Skeletal muscle satellite cell (primary cell): ENCODE results near the gene TCF12.

Source experiments
- H3K27me3 ChIP-seq: 2 replicates; pipeline ENCODE4 v1.7.0; 2013; ENCODE audit warnings: low read length; ENCODE audit not compliant: control insufficient read depth, insufficient read depth
- H3K36me3 ChIP-seq: 2 replicates; pipeline ENCODE4 v1.7.0; 2013; ENCODE audit warnings: mild to moderate bottlenecking, control low read depth, low read length; ENCODE audit not compliant: insufficient read depth
- H3K4me1 ChIP-seq: 2 replicates; pipeline ENCODE4 v1.7.0; 2013; ENCODE audit warnings: low read length; ENCODE audit not compliant: control insufficient read depth, insufficient read depth
- H3K4me2 ChIP-seq: 2 replicates; pipeline ENCODE4 v1.7.0; 2013; ENCODE audit warnings: mild to moderate bottlenecking, low read length
- H3K4me3 ChIP-seq: 2 replicates; pipeline ENCODE4 v1.7.0; 2013; ENCODE audit warnings: low read length
- H3K9ac ChIP-seq: 2 replicates; pipeline ENCODE4 v1.7.0; 2013; ENCODE audit warnings: mild to moderate bottlenecking, low read depth, low read length, moderate library complexity
- H3K9me3 ChIP-seq: replicated peaks from 2 replicates; pipeline ENCODE4 v1.7.0; 2013; ENCODE audit warnings: mild to moderate bottlenecking, control low read depth, low read length

Gene TCF12

DNA sequence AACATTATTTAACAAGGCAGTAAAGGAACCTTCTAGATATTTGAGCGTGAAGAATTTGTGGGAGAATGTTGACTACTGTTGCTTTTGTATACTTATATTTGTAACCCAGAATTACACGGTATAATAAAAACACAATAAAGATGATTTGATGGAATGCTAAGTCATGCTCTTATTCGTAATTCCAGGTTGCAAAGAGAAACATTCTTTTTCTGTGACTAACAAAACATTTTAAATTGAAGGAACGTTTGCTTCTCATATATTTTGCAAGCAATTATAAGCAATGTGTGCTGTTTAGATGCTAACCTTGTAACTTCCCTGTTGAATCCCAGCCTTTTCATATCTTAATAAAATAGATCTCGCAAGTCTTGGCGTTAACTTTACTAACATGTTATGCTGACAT is 333.5 kb downstream of the TCF12 start:
- H3K36me3 ChIP-seq, result peaks cover 25% of the 10 kb centered on the region
- H3K4me2 ChIP-seq, result peak overlapping the region; percentile 59
- peak overlapping the region; percentile 53 for H3K9ac ChIP-seq
- H3K9me3 ChIP-seq, result no peaks in the 10 kb centered on the region
- H3K4me3 ChIP-seq, result no peak overlapping the region
- peaks cover 33% of the 10 kb centered on the region for H3K4me1 ChIP-seq
- H3K27me3 ChIP-seq, result no peaks in the 10 kb centered on the region

GRCh38 chr15:57253082-57253481 is 334.6 kb downstream of the TCF12 start:
- Histone ChIP-seq H3K4me3 (no peak overlapping the region), H3K4me2 (no peak overlapping the region), H3K36me3 (peaks cover 19% of the 10 kb centered on the region), H3K9ac (peak overlapping the region; percentile 53), H3K4me1 (peaks cover 33% of the 10 kb centered on the region), H3K27me3 (no peaks in the 10 kb centered on the region), H3K9me3 (no peaks in the 10 kb centered on the region)

- Histone ChIP-seq H3K36me3 (peaks cover 19% of the 10 kb centered on the region), H3K4me3 (no peak overlapping the region), H3K4me1 (peaks cover 33% of the 10 kb centered on the region), H3K9ac (no peak overlapping the region), H3K4me2 (no peak overlapping the region), H3K9me3 (no peaks in the 10 kb centered on the region), H3K27me3 (no peaks in the 10 kb centered on the region)
Observed at GRCh38 chr15:57253500-57253899, 335.1 kb downstream of the TCF12 start.

DNA sequence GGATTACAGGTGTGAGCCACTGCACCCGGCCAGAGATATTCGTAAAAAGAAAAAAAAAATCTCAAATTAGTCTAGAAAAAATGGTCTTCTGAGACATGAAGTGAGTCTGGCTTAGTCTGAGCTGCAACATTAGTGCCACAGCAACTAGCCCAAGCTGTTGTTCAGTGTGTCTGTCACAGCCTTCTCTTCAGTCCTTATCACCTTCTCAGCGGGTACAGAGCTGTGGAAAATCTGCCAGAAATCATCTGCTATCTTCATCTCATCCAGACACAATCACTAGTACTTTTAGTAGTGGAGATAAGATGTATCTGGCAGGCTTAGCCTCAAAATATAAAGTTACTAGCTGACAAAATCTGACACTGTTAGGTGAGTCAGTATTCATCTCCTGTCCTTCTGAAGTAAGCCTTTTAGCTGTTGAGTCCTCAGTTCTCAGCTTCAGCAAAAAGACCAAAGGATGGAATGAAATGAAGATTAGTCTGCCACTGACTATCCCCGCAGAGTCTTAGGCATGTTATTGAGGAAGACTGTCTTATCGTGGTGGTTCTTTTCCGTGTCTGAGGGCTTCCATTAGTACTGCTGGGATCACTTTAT is 337.4 kb downstream of the TCF12 start:
- Histone ChIP-seq H3K4me2 (no peak overlapping the region), H3K36me3 (peaks cover 16% of the 10 kb centered on the region), H3K4me1 (peaks cover 50% of the 10 kb centered on the region), H3K4me3 (no peak overlapping the region), H3K9me3 (no peaks in the 10 kb centered on the region), H3K9ac (no peak overlapping the region), H3K27me3 (no peaks in the 10 kb centered on the region)

DNA sequence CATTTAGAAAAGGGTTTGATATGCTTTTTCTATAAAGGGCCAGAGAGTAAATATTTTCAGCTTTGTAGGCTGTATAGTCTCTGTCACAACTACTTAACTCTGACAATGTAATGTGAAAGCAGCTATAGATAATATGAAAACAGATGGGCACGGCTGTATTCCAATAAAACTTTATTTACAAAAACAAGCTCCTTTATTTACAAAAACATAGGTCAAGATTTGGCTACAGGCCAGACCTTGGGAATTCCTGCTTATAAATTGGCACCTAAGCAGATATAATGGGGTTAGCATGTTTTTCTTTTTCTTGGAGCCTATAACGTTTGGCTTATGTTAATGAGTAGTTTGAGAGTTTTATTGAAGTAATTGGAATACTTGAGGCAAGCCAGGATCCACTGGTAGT is 338.5 kb downstream of the TCF12 start:
- peaks cover 46% of the 10 kb centered on the region for H3K4me1 ChIP-seq
- H3K9me3 ChIP-seq, result no peaks in the 10 kb centered on the region
- H3K36me3 ChIP-seq, result peaks cover 18% of the 10 kb centered on the region
- H3K27me3 ChIP-seq, result no peaks in the 10 kb centered on the region
- no peak overlapping the region for H3K4me3 ChIP-seq
- H3K9ac ChIP-seq, result no peak overlapping the region
- no peak overlapping the region for H3K4me2 ChIP-seq

GRCh38 chr15:57259568-57260040 is 341.2 kb downstream of the TCF12 start:
- Histone ChIP-seq H3K4me1 (peaks cover 29% of the 10 kb centered on the region), H3K4me3 (no peak overlapping the region), H3K4me2 (no peak overlapping the region), H3K9me3 (no peaks in the 10 kb centered on the region), H3K27me3 (no peaks in the 10 kb centered on the region), H3K36me3 (peaks cover 23% of the 10 kb centered on the region), H3K9ac (no peak overlapping the region)

DNA sequence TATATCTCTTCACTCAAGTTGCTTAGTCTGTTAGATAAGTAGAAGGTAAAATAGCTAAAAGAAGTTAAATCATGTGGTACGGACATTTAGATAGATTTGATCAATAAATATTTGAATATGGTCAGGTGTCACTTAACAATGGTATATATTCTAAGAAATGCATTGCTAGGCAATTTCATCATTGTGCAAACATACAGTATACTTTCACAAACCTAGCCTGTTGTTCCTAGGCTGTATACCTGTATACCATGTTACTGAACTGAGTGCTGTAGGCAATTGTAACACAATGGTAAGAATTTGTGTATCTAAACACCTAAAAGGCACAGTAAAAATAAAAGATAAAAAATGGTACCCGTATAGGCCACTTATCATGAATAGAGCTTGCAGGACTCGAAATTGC is 345.1 kb downstream of the TCF12 start:
- no peaks in the 10 kb centered on the region for H3K9me3 ChIP-seq
- no peak overlapping the region for H3K4me2 ChIP-seq
- H3K9ac ChIP-seq, result no peak overlapping the region
- H3K27me3 ChIP-seq, result no peaks in the 10 kb centered on the region
- H3K4me1 ChIP-seq, result peaks cover 23% of the 10 kb centered on the region
- no peak overlapping the region for H3K4me3 ChIP-seq
- peaks cover 31% of the 10 kb centered on the region for H3K36me3 ChIP-seq

DNA sequence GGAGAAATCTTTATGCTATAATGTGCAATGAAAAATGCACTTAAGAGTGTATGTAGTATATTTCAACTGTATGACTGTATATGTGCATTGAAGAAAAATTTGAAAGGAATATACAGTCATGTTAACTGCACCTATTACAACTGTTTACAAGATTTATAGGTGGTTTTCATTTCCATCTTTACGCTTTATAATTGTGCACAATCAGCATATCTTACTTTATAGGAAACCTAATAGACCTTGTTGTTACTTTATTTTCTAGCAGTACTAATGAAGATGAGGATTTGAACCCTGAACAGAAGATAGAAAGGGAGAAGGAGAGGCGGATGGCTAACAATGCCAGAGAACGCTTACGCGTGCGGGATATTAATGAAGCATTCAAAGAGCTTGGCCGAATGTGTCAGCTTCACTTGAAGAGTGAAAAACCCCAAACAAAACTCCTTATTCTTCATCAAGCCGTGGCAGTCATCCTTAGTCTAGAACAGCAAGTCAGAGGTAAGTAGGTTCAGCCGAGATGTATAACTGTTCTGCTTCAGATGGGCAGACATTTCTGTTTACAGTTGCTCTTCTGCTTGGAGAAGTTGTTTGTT is 354.4 kb downstream of the TCF12 start:
- no peaks in the 10 kb centered on the region for H3K9me3 ChIP-seq
- no peaks in the 10 kb centered on the region for H3K27me3 ChIP-seq
- no peak overlapping the region for H3K4me3 ChIP-seq
- no peak overlapping the region for H3K4me2 ChIP-seq
- peaks cover 35% of the 10 kb centered on the region for H3K36me3 ChIP-seq
- H3K4me1 ChIP-seq, result no peaks in the 10 kb centered on the region
- H3K9ac ChIP-seq, result no peak overlapping the region

DNA sequence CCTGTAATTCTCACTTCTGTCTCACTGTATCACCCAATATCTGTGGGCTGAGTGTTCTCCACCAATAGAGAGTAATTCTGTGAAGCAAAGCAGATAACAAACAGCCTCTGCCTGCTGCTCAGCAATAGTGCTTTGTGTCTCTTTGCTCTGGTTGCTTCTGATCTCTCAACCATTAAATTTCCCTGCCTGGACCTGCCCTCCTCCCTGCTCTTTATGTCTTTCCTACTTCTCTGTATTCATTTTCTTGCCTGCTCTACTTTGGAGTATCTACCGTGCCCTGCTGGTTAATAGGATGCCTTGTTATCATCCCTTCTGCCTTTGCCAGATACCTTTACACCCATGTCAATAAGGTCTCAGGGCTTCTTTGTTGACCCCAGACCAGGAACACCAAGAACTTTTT is 355.0 kb downstream of the TCF12 start:
- Histone ChIP-seq H3K4me3 (no peak overlapping the region), H3K36me3 (peaks cover 34% of the 10 kb centered on the region), H3K9ac (no peak overlapping the region), H3K9me3 (no peaks in the 10 kb centered on the region), H3K27me3 (no peaks in the 10 kb centered on the region), H3K4me1 (no peaks in the 10 kb centered on the region), H3K4me2 (no peak overlapping the region)

- Histone ChIP-seq H3K27me3 (no peaks in the 10 kb centered on the region), H3K4me1 (no peaks in the 10 kb centered on the region), H3K4me2 (no peak overlapping the region), H3K9ac (no peak overlapping the region), H3K9me3 (no peaks in the 10 kb centered on the region), H3K36me3 (peaks cover 41% of the 10 kb centered on the region), H3K4me3 (no peak overlapping the region)
Observed at GRCh38 chr15:57278439-57278838, 360.0 kb downstream of the TCF12 start.

DNA sequence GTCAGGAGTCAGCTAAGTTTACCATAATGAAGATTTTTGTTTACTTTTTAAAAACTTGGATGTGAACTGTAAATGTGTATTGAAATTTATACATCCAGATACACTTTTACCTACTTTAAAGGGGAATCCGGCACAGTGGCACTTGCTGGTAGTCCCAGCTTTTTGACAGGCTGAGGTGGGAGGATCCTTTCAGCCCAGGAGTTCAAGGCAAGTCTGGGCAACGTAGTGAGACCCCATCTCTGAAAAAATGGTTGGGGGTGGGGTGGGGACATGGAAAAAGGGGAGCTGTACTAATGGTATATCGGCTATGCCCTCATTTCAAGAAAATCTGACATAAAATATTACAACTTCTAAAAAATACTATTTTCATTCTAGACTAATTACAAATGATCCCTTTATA is 362.0 kb downstream of the TCF12 start:
- H3K4me3 ChIP-seq, result no peak overlapping the region
- H3K27me3 ChIP-seq, result no peaks in the 10 kb centered on the region
- H3K36me3 ChIP-seq, result peaks cover 29% of the 10 kb centered on the region
- H3K4me2 ChIP-seq, result no peak overlapping the region
- no peaks in the 10 kb centered on the region for H3K9me3 ChIP-seq
- H3K9ac ChIP-seq, result no peak overlapping the region
- no peaks in the 10 kb centered on the region for H3K4me1 ChIP-seq

DNA sequence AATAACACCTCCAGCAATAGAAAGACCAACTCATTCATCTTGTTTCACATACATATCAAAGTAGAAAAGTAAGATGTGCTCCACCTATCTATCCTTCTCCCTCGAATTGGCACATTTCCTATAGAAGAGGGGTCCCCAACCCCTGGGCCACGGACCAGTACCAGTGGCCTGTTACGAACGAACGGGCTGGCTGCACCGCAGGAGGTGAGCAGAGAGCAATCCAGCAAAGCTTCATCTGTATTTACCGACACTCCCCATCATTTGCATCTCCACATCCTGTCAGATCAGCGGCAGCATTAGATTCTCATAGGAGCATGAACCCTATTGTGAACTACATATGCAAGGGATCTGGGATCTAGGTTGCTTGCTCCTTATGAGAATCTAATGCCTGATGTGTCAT is 362.9 kb downstream of the TCF12 start:
- no peak overlapping the region for H3K4me2 ChIP-seq
- H3K27me3 ChIP-seq, result no peaks in the 10 kb centered on the region
- H3K9me3 ChIP-seq, result no peaks in the 10 kb centered on the region
- no peak overlapping the region for H3K9ac ChIP-seq
- no peak overlapping the region for H3K4me3 ChIP-seq
- H3K36me3 ChIP-seq, result peaks cover 35% of the 10 kb centered on the region
- H3K4me1 ChIP-seq, result no peaks in the 10 kb centered on the region
